SK-N-MC (cell line): ENCODE measurements around the gene SKP1.
"Not testable (repeated sequence)": the region's sequence is repeated elsewhere in the genome, so short reads cannot be mapped to it uniquely, and the experiment has no call there.

Experiments
- EZH2 ChIP-seq: fragments of 200-600 bp; sonication (generic); IDR thresholded peaks from one replicate; pipeline ENCODE4 v1.6.1; 2017; ENCODE audit warnings: antibody characterized with exemption
- FOXP2 ChIP-seq: optimal IDR thresholded peaks from 2 replicates; pipeline ENCODE3; 2011; ENCODE audit warnings: mild to moderate bottlenecking, moderate library complexity; ENCODE audit not compliant: insufficient read depth; ENCODE audit errors: extremely low read length, control extremely low read depth
- POLR2AphosphoS5 ChIP-seq: IDR thresholded peaks from 2 replicates; pipeline ENCODE4 v1.6.1; 2012; ENCODE audit warnings: mild to moderate bottlenecking, low read depth, low read length, borderline replicate concordance

DNA sequence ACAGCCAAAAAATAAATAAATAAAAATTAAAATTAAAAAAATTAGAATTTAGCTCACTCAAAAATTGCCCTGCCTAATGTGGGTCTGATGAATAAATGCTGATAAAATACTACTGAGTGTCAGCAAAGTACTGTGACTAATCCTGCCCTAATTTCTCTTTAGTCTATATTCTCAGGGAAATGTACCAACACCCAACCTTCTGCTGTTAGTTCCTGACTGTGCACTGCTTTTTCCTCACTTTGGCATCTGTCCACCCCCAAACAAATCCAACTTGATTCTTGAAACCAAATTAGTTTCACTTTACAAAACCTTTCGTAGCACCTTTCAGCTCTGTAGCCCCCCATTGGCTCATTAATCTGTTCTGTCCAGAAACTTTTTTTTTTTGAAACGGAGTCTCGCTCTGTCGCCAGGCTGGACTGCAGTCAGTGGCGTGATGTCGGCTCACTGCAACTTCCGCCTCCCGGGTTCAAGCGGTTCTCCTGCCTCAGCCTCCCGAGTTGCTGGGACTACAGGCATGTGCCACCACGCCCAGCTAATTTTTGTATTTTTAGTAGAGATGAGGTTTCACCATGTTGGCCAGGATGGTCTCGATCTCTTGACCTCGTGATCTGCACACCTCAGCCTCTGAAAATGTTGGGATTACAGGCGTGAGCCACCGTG lies 24.4 kb downstream of the SKP1 start:
- not testable (repeated sequence) for TF ChIP-seq EZH2, POLR2AphosphoS5, FOXP2
